ENCODE results near the gene IL12RB2. TPM values are rescaled to one million over a fixed set of nuclear protein-coding genes. Genes with fewer than 3 reads are reported as not detected.
A peak's percentile ranks its signal among the peaks of the same experiment; 100 is the strongest.

Gene IL12RB2
- total and polyA plus RNA-seq, 10 of the 15 experiments (the other 5 are each of a cell fraction or from before 2014, with no cell fraction given), result 0.15 to 1.1 (median 0.54) TPM; not detected in 1

- Histone ChIP-seq H3K27ac (ENCODE audit: control insufficient read depth, insufficient read depth) (no peak overlapping the region), H3K9ac (ENCODE audit: control insufficient read depth, insufficient read depth, low read length) (no peak overlapping the region), H3K4me1 (ENCODE audit: control insufficient read depth, insufficient read depth, low read length) (peaks cover 8% of the 10 kb centered on the region), H3K79me2 (ENCODE audit: control insufficient read depth, insufficient read depth, low read length) (peaks cover 82% of the 10 kb centered on the region), H3K36me3 (ENCODE audit: control insufficient read depth in 2 of 2, insufficient read depth in 2 of 2, low read length in 1 of 2) (peaks cover 10 to 51% of the 10 kb centered on the region in 2 experiments), H3K4me2 (ENCODE audit: control insufficient read depth, insufficient read depth) (peak overlapping the region; percentile 47), H3K4me3 (no peak overlapping the region), H2AFZ (ENCODE audit: control insufficient read depth, low read depth, low read length) (no peak overlapping the region), H3K9me3 (replicated peaks; ENCODE audit: control insufficient read depth, insufficient read depth, low read length) (no peaks in the 10 kb centered on the region), H3K27me3 (replicated peaks in 1 of 2; ENCODE audit: control insufficient read depth in 2 of 2, insufficient read depth in 2 of 2, low read length in 1 of 2) (no peaks in the 10 kb centered on the region), H4K20me1 (ENCODE audit: control insufficient read depth, insufficient read depth) (0 out of 2 replicates have a peak, but pooled peaks cover 6% of the 10 kb centered on the region)
- ATAC-seq (no peak), FAIRE-seq (no peak), DNase-seq (ENCODE audit: low read depth, low spot score) (no peak)
- SMC1A ChIA-PET (ENCODE audit: uncharacterized antibody, unreplicated experiment), result interaction anchor here (1.0 to 2.2 kb wide), 4 partner anchors 9 to 185 kb away, joined by 3 to 11 read pairs (median 4); no protein-coding TSS in a partner anchor
- RAD21 ChIA-PET (ENCODE audit: unreplicated experiment), result interaction anchor here (2.3 kb wide), 1 partner anchor 11 kb away, joined by 6 read pairs; the partner anchor contains the start of gene SERBP1
- CTCF ChIA-PET, result interaction anchor here (0.7 to 2.3 kb wide), 5 partner anchors 9 to 655 kb away, joined by 3 to 7 read pairs (median 4); partner anchors contain the start of gene SERBP1
- WGBS (ENCODE audit: insufficient coverage, insufficient replicate concordance, low lambda C conversion rate, missing lambda C conversion rate), result 52% methylated on average over 6 of the region's 6 CpGs
- POLR2A ChIA-PET, result interaction anchor here (1.3 to 2.7 kb wide), 2 partner anchors 10 to 13 kb away, joined by 7 to 10 read pairs; no protein-coding TSS in a partner anchor
- intact Hi-C loops (cut with micrococcal nuclease; ENCODE audit: unreplicated experiment), result no loop called here
- in situ Hi-C loops (cut with MboI), result no loop called here
- TF ChIP-seq BCLAF1 (IDR thresholded peaks at IDR 0.05) (0 out of 2 replicates have a peak, but pooled peaks have one; percentile 5), BMI1 (IDR thresholded peaks at IDR 0.05; ENCODE audit: borderline replicate concordance) (peak; percentile 16; the same call in 1 of the 2 replicates), E4F1 (IDR thresholded peaks at IDR 0.05; ENCODE audit: borderline replicate concordance, partially characterized antibody) (no peak), WRNIP1 (IDR thresholded peaks at IDR 0.05; ENCODE audit: borderline replicate concordance, low read depth, low read length) (no peak), NR2F1 (conservative IDR thresholded peaks at IDR 0.05) (0 out of 2 replicates have a peak, but pooled peaks have one; percentile 12), TBL1XR1 (IDR thresholded peaks at IDR 0.05; ENCODE audit: low read depth, low read length) (no peak)
- TSS peak; percentile 0 for BruUV-seq (replicated peaks)
Measured at GRCh38 chr1:67418839-67419586, 111.3 kb downstream of the IL12RB2 start.
